Right kidney (tissue), 1 donor: Measurements from ENCODE around the gene GSX1.
"Not testable (repeated sequence)": the region's sequence is repeated elsewhere in the genome, so short reads cannot be mapped to it uniquely, and the experiment has no call there.

Experiments
- DNase-seq: peaks from one replicate; pipeline ENCODE4 v3.0.0-alpha.2; 2016

Gene GSX1

GRCh38 chr13:27794368-27794691, 2.0 kb downstream of the GSX1 start:
- DNase-seq: no peak

GRCh38 chr13:27794921-27795717, 2.8 kb downstream of the GSX1 start:
- no peak for DNase-seq

- no peak for DNase-seq
Measured at GRCh38 chr13:27795718-27796019, 3.4 kb downstream of the GSX1 start.

- DNase-seq: no peak
Measured at GRCh38 chr13:27796544-27797227, 4.4 kb downstream of the GSX1 start.

GRCh38 chr13:27797228-27797624, 4.9 kb downstream of the GSX1 start:
- DNase-seq: peak; percentile 37

- DNase-seq: no peak
Measured at GRCh38 chr13:27806744-27807387, 14.6 kb downstream of the GSX1 start.

GRCh38 chr13:27808851-27809550, 16.7 kb downstream of the GSX1 start:
- DNase-seq: no peak

GRCh38 chr13:27810009-27810408, 17.7 kb downstream of the GSX1 start:
- no peak for DNase-seq

GRCh38 chr13:27810461-27810860, 18.2 kb downstream of the GSX1 start:
- DNase-seq: no peak

- DNase-seq: no peak
Measured at GRCh38 chr13:27813826-27814225, 21.5 kb downstream of the GSX1 start.

GRCh38 chr13:27817832-27818231, 25.5 kb downstream of the GSX1 start:
- not testable (repeated sequence) for DNase-seq

GRCh38 chr13:27820524-27821482, 28.5 kb downstream of the GSX1 start:
- peak; percentile 5 for DNase-seq

GRCh38 chr13:27821566-27821965, 29.3 kb downstream of the GSX1 start:
- DNase-seq: no peak

GRCh38 chr13:27822258-27822872, 30.1 kb downstream of the GSX1 start:
- DNase-seq: peak; percentile 15

- peak; percentile 31 for DNase-seq
Measured at GRCh38 chr13:27822873-27823311, 30.6 kb downstream of the GSX1 start.

GRCh38 chr13:27824121-27824520, 31.8 kb downstream of the GSX1 start:
- DNase-seq: no peak

- DNase-seq: peak; percentile 8
Measured at GRCh38 chr13:27825072-27825471, 32.8 kb downstream of the GSX1 start.

GRCh38 chr13:27826379-27827353, 34.4 kb downstream of the GSX1 start:
- DNase-seq: peak; percentile 90

GRCh38 chr13:27827646-27828045, 35.4 kb downstream of the GSX1 start:
- no peak for DNase-seq

GRCh38 chr13:27830010-27830409, 37.7 kb downstream of the GSX1 start:
- DNase-seq: peak; percentile 71
